Umbilical cord (tissue), 2 donors: Measurements from ENCODE around the gene TMCO4. TPM values are rescaled to one million over a fixed set of nuclear protein-coding genes. Genes with fewer than 3 reads are reported as not detected.
"Not testable (repeated sequence)": the region's sequence is repeated elsewhere in the genome, so short reads cannot be mapped to it uniquely, and the experiment has no call there.

Experiments
- DNase-seq: peaks from one replicate; pipeline ENCODE4 v3.0.0-alpha.2; 2015; ENCODE audit warnings: low spot score
- total RNA-seq: library from RNA; depleted of rRNA; stranded (reverse); fragments of >200 nt; gene quantifications from one replicate; pipeline ENCODE4 v1.2.3, GENCODE V29; 2014; ENCODE audit warnings: low replicate concordance; ENCODE audit not compliant: insufficient read depth

Gene TMCO4
- 4.1 TPM for total RNA-seq

GRCh38 chr1:19799230-19800075 lies at the start of gene TMCO4:
TSS of gene TMCO4 (minus strand) at chr1:19799916. CDS start at chr1:19780758, 19,158 bp downstream.
- peak; percentile 42 for DNase-seq

GRCh38 chr1:19849307-19849706 lies 49.6 kb upstream of the TMCO4 start:
- DNase-seq, result not testable (repeated sequence)

DNA sequence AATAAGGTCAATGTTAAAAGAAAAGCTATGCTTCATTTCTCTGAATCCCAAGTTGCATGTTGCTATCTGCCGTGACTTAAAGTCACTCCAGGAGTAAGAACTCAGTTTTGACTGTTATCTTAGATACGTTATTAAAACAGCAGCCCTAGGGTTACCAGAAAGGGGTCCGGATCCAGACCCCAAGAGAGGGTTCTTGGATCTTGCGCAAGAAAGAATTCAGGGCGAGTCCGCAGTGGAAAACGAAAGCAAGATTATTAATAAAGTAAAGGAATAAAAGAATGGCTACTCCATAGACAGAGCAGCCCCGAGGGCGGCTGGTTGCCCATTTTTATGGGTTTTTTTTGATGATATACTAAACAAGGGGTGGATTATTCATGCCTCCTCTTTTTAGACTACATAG lies 47.6 kb upstream of the TMCO4 start:
- not testable (repeated sequence) for DNase-seq

DNA sequence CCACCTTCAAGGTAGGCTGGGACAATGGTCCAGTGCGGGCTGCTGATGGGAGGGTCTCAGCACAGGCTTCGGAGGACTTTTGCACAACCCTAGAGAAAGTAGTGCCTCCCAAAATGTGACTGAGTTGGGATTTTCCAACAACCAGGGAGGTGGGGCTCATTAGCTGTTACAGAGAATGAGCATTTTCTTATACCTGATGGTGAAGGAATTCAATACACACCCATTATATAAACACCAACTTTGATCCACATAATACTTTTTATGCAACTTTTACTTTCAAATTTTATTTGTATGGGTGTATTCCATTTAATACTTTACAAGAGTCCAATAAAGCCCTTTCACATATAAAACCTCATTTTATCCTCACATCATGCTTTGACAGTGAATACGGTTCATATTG lies 46.6 kb upstream of the TMCO4 start:
- no peak for DNase-seq

GRCh38 chr1:19845555-19845954 lies 45.8 kb upstream of the TMCO4 start:
- DNase-seq, result no peak

DNA sequence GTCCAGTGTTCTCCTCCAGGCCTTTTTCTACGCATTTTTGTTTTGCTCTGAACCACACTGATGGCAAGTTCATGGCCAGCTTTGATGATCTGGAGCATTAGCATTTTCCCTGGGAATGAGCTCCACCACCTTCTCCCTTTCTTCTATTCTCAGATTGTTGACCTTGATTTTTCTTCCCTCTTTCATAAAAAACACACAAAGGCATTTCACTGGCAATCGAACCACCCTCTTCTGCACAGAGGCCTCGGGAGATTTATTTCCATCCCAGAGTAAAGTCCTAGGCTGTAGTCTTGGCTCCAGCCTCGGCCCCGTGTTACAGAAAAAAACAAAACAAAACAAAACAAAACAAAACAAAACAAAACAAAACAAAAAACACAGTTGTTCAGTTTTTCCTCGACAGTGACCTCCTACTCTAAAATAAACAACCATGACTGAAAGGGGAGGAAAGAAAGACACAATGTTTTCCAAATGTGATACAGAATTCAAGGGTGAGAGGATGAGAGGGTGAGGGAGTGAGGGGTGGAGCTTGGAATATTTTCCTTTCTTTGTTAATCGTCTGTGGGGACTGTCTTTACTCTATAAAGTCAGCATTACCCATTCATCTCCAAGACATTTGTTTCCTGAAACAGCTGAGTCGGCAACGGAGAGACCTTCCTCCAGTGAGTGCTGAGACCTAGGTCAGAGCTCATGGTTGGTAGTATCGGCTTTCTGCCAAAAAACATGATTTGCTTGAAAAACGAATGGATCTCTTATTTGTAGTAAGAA lies 45.2 kb upstream of the TMCO4 start:
- DNase-seq, result no peak

GRCh38 chr1:19840228-19840627 lies 40.5 kb upstream of the TMCO4 start:
- no peak for DNase-seq

DNA sequence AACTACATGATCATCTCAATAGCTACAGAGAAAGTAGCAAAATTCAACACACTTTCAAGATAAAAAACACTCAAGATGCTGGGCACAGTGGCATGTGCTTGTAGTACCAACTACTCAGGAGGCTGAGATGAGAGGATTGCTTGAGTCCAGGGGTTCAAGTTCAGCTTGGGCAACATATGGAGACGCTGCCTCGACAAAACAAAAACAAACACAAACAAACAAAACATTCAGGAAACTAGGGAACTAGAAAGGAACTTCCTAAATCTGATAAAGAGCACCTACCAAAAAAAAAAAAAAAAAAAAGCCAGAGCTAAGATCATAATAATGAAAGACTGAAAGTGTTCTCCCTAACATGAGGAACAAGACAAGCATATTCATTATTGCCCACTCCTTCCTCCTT lies 38.1 kb upstream of the TMCO4 start:
- DNase-seq, result no peak

DNA sequence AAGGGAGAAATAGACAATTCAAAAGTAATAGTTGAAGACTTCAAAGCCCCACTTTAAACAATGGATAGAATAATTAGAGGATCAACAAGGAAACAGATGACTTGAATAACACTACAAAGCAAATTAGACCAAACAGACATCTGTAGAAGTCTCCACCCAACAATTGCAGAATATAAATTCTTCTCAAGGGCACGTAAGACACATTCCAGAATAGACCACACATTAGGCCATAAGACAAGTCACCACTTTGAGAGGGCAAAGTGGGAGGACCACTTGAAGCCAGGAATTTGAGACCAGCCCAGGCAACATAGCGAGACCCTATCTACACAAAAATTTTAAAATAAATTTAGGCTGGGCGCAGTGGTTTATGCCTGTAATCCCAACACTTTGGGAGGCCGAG lies 35.9 kb upstream of the TMCO4 start:
- DNase-seq, result no peak

DNA sequence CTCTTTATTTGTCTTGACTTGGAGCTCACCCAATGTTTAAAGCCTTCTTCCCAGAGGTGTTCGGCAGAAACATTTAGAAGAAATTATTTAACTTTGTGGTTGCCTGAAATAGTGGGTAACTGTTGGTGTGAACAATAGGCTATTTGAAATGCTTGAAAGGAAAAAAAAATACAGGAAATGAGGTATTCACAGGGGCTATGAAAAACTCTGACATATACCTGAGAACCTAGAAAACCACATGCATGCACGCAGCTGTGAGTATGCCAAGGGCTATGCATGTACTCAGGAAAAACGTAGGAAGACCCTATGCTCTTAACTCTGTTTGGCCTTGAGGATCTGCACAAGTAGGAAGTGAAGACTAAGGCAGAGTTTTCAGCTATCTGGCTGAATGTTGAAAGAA lies 31.7 kb upstream of the TMCO4 start:
- no peak for DNase-seq

GRCh38 chr1:19828546-19828945 lies 28.8 kb upstream of the TMCO4 start:
- no peak for DNase-seq

DNA sequence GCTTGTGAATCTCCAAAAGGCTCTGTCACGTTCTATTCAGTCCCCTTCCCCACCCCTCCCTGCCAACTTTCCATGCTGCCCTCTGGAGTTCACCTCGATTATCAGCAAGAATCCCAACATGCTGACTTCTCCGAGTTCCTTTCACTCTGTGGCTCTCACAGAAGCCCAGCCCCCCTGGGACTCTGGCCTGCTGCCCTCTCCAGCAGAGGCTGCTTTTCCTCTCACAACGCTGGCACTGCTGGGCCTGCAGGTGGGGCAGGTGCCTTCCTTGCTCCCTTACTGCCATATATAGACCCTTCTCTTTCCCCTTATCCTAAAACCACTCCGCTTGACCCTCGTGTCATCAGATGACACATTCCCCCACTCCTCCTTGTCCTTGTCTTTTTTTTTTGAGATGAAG lies 25.6 kb upstream of the TMCO4 start:
- no peak for DNase-seq

GRCh38 chr1:19824541-19824940 lies 24.8 kb upstream of the TMCO4 start:
- DNase-seq, result no peak

DNA sequence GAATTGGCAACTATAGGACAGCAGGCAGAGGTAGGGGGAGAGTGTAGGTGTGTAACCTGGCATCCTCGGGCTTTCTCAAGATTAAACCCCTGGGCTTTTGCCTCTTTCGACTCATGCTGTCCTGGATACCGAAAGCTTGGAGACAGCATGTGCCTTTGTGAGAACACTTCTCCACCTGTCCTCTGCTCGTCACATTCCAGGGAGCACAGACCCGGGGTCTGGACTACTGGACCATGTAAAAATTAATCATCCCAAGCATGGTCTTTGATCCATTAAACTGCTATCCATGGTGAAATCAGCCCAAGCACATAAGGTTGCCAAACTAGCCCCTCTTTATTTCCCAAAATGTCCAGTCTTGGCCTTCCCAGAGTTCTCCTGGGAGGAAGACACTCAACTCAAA lies 24.3 kb upstream of the TMCO4 start:
- DNase-seq, result no peak

- DNase-seq, result no peak
These were observed 20.0 kb upstream of the TMCO4 start for GRCh38 chr1:19819701-19820100.

GRCh38 chr1:19818324-19818723 lies 18.6 kb upstream of the TMCO4 start:
- no peak for DNase-seq

DNA sequence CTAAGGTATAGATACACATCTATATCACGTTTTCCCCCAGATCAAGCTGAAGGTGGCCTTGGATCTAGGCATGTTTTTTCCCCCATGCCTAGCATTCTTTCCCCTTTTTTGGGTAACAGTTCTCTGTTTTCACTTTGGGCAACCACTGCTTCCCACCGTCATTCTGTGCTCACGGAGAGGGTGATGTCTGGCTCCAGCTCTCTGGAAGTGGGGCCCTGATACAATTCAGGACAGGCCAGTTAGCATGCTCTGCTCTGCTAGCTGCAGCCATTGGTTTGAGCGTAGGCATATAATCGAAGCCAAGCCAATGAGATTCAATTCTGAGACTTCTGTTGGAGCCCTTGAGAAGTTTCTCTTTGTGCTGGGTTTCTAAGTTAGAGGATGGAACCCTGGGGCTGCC lies 17.4 kb upstream of the TMCO4 start:
- no peak for DNase-seq

GRCh38 chr1:19816737-19817086 lies 17.0 kb upstream of the TMCO4 start:
- not testable (repeated sequence) for DNase-seq

DNA sequence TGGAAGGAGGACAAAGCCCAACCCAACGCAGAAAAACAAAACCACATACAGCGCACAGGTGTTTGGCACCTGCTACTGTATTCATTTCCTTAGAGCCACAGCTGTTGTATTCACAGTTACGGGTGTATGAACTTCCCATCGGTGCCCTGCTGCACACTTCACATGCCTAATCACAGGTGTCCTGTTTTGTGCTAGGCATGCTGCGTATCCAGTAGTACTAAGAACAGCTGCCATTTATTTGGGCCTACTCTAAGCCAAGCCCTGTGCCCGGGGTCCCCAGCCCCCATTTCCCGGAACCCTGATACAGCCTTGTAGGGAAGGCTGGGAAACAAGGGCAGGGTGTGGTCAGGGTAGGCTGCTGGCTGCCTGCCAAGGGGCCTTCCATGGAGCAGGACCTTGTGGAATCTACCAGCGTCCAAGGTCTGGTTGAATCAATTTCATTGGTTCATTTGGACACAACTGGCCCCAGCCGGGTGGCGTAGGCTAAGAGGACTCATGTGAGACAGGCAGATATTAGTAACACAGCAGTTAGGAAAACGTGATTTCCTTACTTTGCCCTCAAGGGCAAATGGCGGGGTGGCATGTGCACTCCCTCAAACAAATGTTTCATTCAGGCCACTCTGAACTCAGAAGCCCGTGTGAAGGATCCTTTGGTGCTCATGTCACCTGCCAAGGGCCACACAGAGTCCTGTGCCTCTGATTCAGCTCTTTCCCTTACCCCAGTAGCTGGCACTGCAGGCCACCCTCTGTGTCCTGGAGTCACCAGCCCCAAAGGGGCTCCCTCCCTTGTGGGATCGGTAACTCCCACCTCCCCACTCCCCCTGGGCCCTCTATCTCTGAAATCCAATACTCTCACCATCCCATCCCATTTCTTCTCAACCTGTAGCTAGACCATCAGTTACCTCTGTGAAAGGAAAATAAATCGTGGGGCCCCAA lies 16.4 kb upstream of the TMCO4 start:
- DNase-seq, result no peak

- no peak for DNase-seq
These were observed 15.2 kb upstream of the TMCO4 start, which contains the start of gene RNF186 for GRCh38 chr1:19814681-19815503. TSS of gene RNF186 (minus strand) at chr1:19815283. CDS start at chr1:19815101, 182 bp downstream.

DNA sequence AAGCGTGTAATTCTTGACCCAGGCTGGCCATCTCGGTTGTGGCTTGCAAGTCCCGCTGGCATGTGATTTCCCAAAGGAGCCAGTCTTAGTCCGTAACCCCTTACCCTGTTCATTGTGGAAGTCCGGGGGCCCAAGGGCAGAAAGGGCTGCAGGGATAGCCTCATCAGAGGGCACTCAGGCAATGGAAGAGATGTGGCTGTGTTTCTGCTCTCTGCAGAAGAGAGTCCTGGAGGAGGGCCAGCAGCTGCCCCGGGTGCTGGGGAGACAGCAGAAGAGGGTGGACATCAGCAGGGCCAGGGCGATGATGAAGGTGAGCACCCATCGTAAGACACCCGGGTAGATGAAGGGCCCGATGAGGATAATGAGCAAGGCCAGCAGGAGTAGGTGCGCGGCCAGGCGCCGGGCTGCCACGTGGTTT lies 14.5 kb upstream of the TMCO4 start:
- no peak for DNase-seq
